NCI-H345 (cell line): ENCODE data around the gene RTF1.
A peak's percentile ranks its signal among the peaks of the same experiment; 100 is the strongest.
"Not testable (repeated sequence)": the region's sequence is repeated elsewhere in the genome, so short reads cannot be mapped to it uniquely, and the experiment has no call there.

ENCODE experiments used
- DNase-seq: peaks from one replicate; lab custom pipeline; 2025; lab: John Stamatoyannopoulos, UW

The RTF1 gene

GRCh38 chr15:41416742-41417417 lies at the start of gene RTF1:
TSS of gene RTF1 (plus strand) at chr15:41417095. CDS start at chr15:41417116, 21 bp downstream.
- peak; percentile 81 for DNase-seq

GRCh38 chr15:41367418-41367817 lies 49.5 kb upstream of the RTF1 start:
- no peak for DNase-seq

GRCh38 chr15:41377978-41378377 lies 38.9 kb upstream of the RTF1 start:
- no peak for DNase-seq

- DNase-seq: not testable (repeated sequence)
Observed at GRCh38 chr15:41383974-41384749, 32.7 kb upstream of the RTF1 start.

GRCh38 chr15:41387646-41388045 lies 29.2 kb upstream of the RTF1 start:
- no peak for DNase-seq

- DNase-seq: no peak
Observed at GRCh38 chr15:41392659-41393058, 24.2 kb upstream of the RTF1 start.

- no peak for DNase-seq
Observed at GRCh38 chr15:41394924-41395323, 22.0 kb upstream of the RTF1 start.

- no peak for DNase-seq
Observed at GRCh38 chr15:41396111-41396510, 20.8 kb upstream of the RTF1 start.

- no peak for DNase-seq
Observed at GRCh38 chr15:41401904-41402267, 15.0 kb upstream of the RTF1 start.

GRCh38 chr15:41407341-41407740 lies 9.6 kb upstream of the RTF1 start:
- DNase-seq: no peak

- no peak for DNase-seq
Observed at GRCh38 chr15:41408234-41408641, 8.7 kb upstream of the RTF1 start.

GRCh38 chr15:41411031-41411430 lies 5.9 kb upstream of the RTF1 start:
- no peak for DNase-seq

GRCh38 chr15:41411441-41411840 lies 5.5 kb upstream of the RTF1 start:
- no peak for DNase-seq

- DNase-seq: no peak
Observed at GRCh38 chr15:41416128-41416741, 660 bp upstream of the RTF1 start.

- DNase-seq: no peak
Observed at GRCh38 chr15:41417418-41418195, 712 bp downstream of the RTF1 start.

- no peak for DNase-seq
Observed at GRCh38 chr15:41423979-41424659, 7.2 kb downstream of the RTF1 start.

- DNase-seq: no peak
Observed at GRCh38 chr15:41424809-41425208, 7.9 kb downstream of the RTF1 start.

- not testable (repeated sequence) for DNase-seq
Observed at GRCh38 chr15:41425907-41426306, 9.0 kb downstream of the RTF1 start.

- no peak for DNase-seq
Observed at GRCh38 chr15:41429003-41429890, 12.4 kb downstream of the RTF1 start.

GRCh38 chr15:41435037-41435786 lies 18.3 kb downstream of the RTF1 start:
- DNase-seq: no peak
